Stimulated activated CD8-positive, alpha-beta memory T cell treated with anti-CD3 and anti-CD28 coated beads, Interleukin-12 subunit alpha, Interleukin-12 subunit beta, amount 100 ng/mL, for 1 hour (primary cell): Measurements from ENCODE around the gene CLMP.
"Not testable (repeated sequence)": the region's sequence is repeated elsewhere in the genome, so short reads cannot be mapped to it uniquely, and the experiment has no call there.

Experiments used
- DNase-seq: peaks from one replicate; pipeline ENCODE4 v3.0.0-alpha.2; 2020; ENCODE audit warnings: low read depth

Gene CLMP

DNA sequence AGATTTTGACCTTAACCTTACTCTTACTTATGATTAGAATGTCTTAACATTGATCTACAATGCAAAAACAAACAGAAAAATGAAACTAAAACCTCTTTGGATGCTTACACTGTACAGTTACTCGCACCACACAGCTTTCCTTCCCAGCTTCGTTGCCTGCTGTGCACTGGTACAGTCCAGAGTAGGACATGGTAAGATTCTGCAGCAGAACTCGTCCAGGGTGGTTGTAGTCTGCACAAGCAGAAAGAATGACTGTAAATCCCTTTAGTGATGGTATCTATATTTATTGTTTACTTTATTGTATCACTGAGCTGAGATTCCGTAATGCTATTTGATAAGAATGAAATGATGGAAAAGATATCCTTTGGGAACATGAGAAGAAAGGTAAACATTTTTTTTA is 112.1 kb downstream of the CLMP start:
- no peak for DNase-seq

DNA sequence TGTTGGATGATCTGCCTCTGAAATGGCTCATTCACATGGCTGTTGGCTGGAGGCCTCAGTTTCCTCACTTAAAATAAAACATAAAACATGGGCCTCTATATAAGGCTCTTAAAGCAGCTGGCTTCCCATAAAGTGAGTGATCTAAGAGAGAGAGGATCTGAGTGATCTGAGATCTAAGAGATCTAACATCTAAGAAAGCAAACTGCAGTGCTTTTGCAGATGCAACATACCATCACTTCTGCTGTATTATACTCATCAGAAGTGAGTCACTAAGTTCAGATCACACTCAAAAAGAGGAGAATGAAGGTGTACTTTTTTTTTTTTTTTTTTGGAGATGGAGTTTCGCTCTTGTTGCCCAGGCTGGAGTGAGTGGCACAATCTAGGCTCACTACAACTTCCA is 115.0 kb downstream of the CLMP start:
- DNase-seq: no peak

DNA sequence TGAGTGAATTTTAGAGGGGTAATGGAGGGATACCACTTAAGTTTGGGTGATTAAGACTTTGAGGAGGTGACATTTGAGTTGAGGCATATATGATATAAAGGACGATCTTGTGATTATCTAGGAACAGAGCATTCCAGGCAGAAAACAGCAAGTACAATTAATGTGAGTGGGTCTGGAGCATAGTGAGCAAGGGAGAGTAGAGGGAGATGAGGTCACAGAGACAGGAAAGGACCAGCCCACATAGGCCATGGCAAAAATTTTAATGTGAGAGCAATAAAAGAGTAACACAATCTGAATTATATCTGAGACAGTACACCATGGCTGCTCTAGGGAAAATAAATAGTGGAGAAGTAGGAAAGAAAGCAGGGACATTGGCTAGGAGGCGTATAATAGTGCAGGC is 118.6 kb downstream of the CLMP start:
- no peak for DNase-seq

DNA sequence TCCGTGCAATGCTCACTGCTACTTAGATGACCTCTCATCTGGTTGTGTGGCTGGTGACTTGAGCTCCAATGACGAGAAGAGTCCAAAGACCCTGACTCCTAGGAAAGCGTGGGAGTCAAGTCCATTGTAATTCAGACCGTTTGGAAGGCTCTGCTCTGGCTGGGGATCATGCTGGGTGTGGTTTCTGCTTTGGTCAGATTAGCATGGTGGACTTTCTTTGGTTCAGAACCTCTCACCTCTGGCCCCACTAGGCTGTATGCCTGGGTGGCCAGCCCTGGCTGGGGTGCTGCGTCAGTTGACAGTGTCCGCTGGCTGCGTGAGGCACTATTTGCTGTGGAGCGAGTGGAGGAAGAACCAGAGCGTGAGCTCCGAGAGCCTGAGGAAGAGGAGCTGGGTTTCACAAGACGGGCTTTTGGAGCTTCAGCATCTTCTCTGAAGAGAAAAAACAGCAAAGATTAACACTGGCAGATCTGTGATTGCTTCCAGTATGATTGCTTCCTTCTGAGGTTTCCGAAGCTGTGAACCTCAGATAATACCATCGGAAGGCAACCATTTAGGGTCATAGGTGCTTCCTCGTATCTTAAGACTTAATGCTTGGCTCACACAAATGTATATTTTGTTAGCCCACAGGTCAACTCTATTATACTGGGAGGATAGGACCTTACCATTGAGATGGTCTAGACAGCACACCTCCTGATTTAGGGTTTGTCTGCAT is 121.5 kb downstream of the CLMP start:
- DNase-seq: no peak

DNA sequence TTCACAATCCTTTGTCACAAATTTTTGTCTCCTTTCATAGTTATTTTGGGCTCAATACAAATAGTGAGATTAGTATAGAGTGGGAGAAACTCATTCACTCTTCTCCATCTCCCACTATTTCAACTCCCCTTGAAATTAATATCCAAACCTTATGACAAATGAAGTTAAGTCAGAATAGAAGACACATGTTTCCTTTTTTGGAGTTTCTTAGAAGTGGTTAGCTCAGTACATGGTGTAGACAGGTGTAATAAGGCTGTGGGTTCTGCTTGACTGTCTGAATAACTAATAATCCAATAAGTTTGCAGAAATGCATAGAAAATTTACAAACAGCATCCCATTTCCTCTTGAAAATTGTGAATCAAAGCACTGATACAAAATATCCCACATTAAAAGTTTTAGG is 122.3 kb downstream of the CLMP start:
- no peak for DNase-seq

DNA sequence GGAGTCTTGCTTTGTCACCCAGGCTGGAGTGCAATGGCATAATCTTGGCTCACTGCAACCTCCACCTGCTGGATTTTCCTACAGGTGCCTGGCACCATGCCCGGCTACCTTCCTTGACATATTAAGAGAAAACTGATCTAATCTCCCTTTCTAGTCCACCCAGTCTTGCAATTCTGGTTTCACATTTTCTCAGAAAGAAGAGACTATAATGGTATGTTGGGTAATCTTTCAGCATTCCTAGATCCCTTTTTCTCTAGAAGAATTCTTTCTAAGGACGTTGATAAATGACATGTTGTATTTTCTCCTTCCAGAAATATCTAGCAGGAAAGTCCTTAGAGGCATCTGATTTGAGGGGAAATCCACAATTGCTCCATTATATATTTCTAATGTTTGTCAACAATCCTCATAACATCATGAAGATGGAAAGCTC is 122.7 kb downstream of the CLMP start:
- DNase-seq: no peak

DNA sequence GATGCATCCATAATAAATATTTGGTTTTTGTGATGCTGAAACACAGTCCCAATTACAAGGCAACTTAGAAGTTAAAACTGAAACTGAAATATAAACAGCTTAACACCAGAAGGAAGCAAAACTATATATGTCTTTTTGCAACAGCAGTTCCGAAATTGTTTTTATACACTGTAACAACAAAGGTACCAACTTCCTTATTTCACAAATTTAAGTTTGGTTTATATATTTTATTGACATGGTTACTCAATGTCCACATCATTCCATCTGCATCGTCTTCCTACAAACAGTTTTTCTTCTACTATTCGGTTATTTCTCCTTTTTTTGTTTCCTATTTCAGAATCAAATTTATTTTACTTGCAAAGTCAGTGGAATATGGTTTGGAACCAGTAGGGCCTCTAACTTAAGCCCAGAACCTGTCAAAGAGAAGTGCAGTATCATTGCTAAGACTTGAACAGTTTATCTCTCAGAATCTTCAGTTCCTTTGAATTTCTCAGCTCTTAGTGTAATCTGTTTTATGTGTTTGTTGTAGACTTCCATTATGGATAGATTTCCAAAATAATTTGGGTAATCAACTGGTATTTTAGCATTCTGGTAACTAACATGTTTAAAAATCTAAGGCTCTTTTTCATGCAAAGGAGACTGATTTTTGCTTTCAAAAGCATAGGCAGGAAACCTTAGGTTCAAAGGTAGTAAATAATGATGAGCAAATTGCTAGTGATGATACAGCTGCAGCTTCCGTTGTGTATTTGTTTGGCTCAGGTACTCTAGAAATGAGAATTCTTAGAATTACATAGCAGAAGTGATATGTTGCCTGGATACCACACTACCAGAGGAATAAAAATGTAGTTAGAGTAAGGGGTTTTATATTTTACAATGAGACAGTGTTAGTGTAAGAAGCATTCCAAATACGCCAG is 124.9 kb downstream of the CLMP start:
- DNase-seq: no peak

DNA sequence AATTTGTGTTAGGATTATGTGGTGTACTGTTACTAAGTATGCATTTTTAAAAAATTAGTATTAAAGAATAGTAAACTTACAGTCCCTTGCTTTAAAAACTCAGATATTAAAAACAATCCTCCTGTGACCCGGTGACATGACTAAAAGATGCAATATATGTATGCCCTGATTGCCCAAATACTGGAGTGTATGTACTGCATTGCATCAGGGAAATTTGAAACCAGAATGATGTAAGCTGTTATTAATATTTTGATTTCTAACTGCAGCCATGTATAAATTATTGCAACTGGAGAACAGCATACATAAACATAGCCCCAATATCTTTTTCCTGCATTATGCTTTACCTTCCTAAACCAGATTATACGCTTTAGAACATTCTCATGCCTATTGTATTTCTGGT is 129.4 kb downstream of the CLMP start:
- no peak for DNase-seq

DNA sequence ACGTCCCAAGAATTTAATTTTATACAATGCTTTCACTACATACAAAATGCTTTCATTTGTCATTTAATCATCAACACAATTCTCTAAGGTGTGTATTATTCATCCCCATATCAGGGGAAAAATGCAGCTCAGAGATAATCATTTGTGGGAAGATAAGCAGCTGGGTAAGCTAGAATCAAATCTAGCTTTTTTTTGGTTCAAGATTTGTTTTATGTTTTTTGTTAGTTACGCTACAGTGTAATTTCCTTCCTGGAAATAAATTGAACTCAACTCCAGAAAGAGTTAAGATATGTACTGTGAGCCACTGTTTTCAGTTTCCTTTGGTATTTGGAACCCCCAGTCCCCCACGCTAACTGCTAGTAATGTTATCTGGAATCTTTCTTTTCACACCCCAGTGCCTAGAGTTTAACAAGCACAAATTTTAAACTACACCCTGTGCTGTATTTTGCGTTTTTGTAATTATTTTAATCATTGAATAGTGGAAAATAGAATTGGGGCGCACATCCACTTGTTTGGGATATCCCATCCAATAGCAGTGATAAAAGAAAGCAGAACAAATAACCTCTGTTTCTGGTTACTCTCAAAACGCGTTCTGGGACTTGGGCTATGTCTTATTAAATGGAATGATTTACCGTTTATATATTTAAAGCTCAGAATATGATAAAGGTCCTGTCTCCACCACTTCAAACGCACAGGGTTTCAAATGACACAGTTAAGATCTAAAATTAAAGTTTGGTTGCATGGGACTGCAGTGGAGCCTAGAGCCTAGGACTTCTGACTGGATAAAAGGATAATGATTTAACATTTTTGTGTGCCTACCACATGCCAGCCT is 131.0 kb downstream of the CLMP start:
- no peak for DNase-seq

DNA sequence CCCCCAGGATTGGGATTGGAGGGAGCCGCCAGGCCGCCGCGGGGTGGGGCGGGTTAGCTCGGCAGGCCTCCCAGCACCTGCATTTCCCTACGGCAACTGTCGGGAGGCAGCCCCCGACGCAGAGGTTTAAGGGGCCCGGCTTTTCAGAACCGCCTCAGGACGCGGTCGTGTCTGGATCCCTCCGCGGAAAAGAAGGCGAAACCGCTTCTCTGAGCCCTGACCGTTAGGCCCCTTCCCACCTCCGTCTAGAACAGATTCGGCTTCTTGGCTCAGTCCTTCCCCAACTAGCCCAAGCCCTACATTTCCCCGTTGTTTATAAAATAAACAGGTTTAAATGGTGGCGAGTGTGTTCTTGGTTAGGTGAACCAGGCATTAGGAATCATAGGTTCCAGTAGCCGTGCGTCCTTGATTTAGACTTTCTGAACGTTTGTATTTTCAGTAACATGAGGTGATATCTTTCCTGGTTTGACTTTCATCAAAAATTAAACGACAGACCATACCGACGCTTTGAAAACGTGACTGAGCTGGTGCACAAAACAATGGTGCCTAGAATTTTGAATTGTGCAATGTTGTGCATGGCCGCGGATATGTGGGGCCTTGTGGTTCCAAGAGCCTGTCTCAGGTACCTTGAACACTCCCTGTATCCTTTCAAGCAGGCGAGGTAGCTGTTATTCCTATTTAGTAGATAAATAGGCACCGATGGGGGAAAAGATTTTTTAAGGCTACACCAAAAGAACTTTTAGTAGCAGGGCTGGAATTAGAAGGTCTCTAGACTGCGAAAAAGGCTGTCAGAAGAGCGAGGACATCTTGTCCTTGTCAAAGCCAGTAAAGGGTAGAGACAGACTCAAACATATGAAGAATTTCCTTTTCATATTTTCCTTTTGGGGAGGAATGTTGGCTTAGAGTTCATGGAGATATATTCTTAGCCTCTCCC is 131.9 kb downstream of the CLMP start:
- no peak for DNase-seq

DNA sequence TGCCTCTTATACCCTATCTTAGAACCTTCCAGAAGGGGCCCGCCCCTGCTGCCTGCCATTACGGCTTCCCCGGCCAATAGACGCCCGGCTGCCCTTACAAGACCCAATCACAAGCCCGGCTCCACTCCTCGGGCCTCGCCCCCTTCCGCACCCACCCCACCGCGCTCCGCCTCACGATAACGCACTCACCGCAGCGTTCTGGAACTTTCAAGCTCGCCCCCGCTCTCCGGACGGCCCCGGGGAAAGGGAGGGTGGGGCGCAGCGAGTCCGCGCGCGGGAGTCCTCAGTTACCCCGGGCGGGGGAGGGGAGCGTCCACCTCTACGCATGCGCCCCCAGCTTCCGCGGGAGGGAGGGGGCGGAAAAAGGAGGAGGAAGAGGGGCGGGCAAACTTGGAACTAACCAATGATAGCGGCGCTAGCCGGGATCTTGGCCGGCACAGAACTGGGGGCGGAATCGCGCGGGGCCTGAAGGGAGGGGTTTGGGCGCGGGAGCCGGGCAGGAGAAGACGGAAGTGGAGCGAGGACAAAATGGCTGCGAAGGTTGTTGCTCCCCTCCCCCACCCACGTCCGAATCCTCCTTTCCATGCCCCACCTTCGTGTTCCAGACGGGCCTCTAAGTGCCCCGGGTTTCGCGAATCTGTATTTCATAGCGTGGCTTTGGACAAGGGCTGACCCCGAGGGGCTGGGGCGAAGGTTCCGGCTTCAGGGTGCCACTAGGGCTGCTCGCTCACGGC is 132.7 kb downstream of the CLMP start:
- DNase-seq: peak; percentile 99

DNA sequence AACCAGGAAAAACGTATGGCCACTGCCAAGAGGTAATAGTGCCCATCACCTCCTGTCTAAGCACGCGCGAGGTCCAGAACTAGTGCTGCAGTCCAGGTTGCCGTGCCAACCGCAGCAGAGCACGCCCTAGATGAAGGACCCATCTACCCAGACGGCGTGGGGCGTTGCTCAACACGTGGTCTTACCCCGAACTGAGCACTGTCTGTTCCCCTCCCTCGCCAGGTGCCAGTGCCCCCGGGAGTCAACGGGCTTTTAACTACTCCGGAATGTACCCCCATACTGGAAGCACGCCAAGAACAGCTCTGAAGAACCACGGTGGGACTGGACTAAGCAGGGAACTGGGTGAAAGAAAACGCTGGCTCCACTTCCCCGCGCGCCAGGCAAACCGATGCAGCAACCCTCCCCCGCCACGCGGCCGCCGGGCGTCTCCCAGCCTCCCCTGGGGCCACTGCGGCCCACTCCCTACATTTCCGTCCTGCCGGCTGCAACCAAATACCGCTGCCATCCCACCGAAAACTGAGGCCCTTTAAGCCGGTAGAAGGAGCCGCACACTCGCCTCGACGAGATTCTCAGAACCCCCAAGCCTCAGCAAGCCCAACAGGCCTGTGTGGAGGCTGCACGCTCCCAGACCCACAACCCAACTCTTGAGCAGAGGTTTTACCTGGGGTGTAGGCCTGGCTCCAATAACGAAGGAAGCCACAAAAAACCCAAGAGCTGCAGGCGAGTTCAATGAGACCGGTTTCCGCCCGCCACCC is 133.5 kb downstream of the CLMP start, which contains the start of gene HSPA8:
Gene HSPA8 (minus strand): TSS at position 734 of the 755 bp plus-strand sequence. CDS start 812 bp downstream, outside the sequence.
- peak; percentile 40 for DNase-seq

DNA sequence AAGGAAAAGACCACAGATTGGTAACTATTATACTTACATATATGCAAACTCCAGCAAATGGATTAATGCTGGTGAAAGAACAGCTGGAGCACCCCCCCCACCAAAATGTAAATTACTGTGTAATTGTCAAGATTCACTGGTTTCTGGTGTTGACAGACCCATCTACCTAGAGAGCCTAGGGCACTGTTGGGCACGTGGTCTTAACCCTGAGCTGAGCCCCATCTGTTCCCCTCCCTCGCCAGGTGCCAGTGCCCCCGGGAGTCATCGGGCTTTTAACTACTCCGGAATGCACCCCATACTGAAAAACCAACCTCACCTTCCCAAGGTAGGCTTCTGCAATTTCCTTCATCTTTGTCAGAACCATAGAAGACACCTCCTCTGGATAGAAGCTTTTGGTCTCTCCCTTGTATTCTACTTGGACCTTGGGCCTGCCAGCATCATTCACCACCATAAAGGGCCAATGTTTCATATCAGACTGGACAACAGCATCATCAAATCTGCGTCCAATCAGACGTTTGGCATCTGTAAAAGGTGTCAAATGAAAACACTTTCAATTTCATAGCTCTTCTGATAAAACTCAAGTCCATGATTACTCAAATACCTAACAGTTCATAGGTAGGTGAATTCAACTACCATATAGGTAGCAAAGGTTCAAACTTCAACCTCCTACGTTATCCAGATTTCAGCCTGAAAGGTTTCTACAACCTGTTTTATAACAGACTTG is 134.6 kb downstream of the CLMP start:
- DNase-seq: no peak

DNA sequence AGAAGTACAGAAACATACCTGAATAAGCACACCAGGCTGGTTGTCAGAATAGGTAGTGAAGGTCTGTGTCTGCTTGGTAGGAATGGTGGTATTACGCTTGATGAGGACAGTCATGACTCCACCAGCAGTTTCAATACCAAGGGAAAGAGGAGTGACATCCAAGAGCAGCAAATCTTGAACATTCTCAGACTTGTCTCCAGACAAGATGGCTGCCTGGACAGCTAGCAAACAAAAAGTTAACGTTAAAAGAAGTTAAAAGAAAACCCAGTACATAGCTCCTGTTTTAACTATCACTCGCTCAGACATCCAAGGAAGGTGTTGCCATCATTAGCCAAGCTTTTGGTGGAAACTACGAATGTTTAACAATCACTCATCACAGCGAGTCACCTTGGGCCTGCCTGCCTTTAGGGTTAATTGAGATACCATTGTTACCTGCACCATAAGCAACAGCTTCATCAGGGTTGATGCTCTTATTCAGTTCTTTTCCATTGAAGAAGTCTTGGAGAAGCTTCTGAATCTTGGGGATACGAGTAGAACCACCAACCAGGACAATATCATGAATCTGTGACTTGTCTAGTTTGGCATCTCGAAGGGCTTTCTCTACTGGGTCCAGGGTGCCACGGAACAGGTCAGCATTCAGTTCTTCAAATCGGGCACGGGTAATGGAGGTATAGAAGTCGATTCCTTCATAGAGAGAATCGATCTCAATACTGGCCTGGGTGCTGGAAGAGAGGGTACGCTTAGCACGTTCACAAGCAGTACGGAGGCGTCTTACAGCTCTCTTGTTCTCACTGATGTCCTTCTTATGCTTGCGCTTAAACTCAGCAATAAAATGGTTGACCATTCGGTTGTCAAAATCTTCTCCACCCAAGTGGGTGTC is 135.8 kb downstream of the CLMP start:
- DNase-seq: not testable (repeated sequence)

DNA sequence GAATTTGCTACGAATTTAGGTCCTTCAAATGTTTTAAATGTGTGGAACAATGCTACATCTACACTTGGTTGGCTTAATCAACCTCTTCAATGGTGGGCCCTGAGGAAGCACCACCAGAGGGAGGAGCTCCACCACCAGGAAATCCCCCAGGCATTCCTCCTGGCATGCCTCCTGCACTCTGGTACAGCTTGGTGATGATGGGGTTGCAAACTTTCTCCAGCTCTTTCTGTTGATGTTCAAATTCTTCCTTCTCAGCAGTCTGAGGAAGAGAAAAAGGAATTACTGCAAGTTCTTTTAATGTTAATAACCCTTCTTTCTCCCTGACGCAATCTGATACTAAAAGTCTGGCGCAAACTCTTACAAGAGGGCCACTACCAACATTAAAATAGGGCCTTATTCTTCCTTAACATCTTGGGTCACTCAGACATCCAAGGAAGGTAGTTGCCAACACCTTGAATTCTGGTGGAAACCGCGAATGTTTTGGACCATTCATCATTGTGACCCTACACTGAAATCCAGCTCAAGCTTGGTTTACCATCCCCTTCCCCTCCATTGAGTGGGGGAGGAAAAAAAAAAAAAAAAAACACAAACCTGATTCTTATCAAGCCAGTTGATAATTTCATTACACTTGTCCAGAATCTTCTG is 137.3 kb downstream of the CLMP start:
- DNase-seq: no peak

DNA sequence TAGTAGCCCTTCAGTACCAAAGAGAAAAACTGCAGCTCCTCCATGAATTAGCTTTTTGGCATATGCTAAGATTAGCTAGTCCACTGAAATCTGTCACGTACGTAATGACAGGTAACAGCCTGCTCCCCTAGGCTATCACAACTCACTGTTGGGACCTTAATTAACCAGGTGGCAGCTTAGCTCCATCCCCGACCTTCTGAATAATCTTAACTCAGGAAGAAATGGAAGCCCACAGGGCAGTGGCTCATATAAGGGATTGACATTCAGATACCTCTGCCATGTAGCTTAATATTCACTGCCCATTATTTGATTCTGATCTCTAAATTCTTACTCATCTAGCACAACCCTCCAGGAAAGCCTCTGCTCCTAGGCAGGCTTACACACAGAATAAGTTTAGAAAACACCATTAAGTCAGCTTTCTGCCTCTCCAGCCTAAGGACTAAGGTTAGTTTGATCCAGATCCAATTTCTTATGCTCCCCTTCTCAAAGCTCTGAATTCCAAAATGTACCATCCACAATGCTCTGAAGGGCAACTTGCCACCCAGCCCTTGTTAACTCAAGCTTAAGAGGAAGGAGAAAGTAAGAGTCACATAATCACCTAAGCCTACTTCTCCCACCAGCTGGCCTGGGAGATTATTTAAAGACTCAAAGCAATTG is 138.1 kb downstream of the CLMP start:
- DNase-seq: no peak
